ENCODE results near the gene SFMBT2. TPM values are rescaled to one million over a fixed set of nuclear protein-coding genes. Genes with fewer than 3 reads are reported as not detected.

Gene SFMBT2
- total RNA-seq, 3 donors from 2014 or later (not counting 1 experiment from before 2014, with no cell fraction given), result 50.4 to 70.4 (median 52.2) TPM

- Mint-ChIP-seq H3K4me1 (peaks cover 59 to 75% of the 10 kb centered on the region in 2 donors), H3K27ac (peak overlapping the region; percentile 87 to 95), H3K36me3 (no peaks in the 10 kb centered on the region), H3K9me3 (no peaks in the 10 kb centered on the region), H3K27me3 (ENCODE audit: low read depth in 2 of 2) (peaks cover 0 to 14% of the 10 kb centered on the region in 2 donors), H3K4me3 (peak overlapping the region; percentile 98)
- H3K27me3 ChIP-seq (ENCODE audit: control insufficient read depth, insufficient read depth, low read length), result peaks cover 13% of the 10 kb centered on the region
- H3K9me3 ChIP-seq (ENCODE audit: control insufficient read depth, insufficient read depth, low read length), result no peaks in the 10 kb centered on the region
- H3K4me3 ChIP-seq (ENCODE audit: low read length), result peak overlapping the region; percentile 87
- TF ChIP-seq CTCF (IDR thresholded peaks at IDR 0.05), result no peak
- intact Hi-C loops (cut with micrococcal nuclease), result loop anchor here (1.0 to 5.0 kb wide), 4 partner anchors 147 to 490 kb away; no protein-coding TSS in a partner anchor
- peaks cover 48% of the 10 kb centered on the region for H3K4me1 ChIP-seq (ENCODE audit: control insufficient read depth, insufficient read depth, low read length)
- WGBS (ENCODE audit: insufficient coverage), result under 1% methylated on average over 38 of the region's 38 CpGs
- peak overlapping the region; percentile 24 for H3K27ac ChIP-seq (ENCODE audit: low read length)
- DNase-seq (peak; percentile 28 to 78), ATAC-seq (peak; percentile 25 to 48 (median 27))
- H3K36me3 ChIP-seq (ENCODE audit: control insufficient read depth, insufficient read depth, low read length), result peaks cover 2% of the 10 kb centered on the region
Measured at GRCh38 chr10:7409045-7409731, 1.6 kb downstream of the SFMBT2 start.

- H3K36me3 Mint-ChIP-seq, result no peaks in the 10 kb centered on the region
- TF ChIP-seq CTCF (IDR thresholded peaks at IDR 0.05), result peak; percentile 45
- H3K27ac Mint-ChIP-seq, result peak overlapping the region; percentile 87 to 95
- under 1% methylated on average over 65 of the region's 65 CpGs for WGBS (ENCODE audit: insufficient coverage)
- Histone ChIP-seq H3K4me1 (ENCODE audit: control insufficient read depth, insufficient read depth, low read length) (peaks cover 48% of the 10 kb centered on the region), H3K36me3 (ENCODE audit: control insufficient read depth, insufficient read depth, low read length) (peaks cover 2% of the 10 kb centered on the region), H3K27ac (ENCODE audit: low read length) (no peak overlapping the region), H3K27me3 (ENCODE audit: control insufficient read depth, insufficient read depth, low read length) (peaks cover 13% of the 10 kb centered on the region), H3K9me3 (ENCODE audit: control insufficient read depth, insufficient read depth, low read length) (no peaks in the 10 kb centered on the region), H3K4me3 (ENCODE audit: low read length) (peak overlapping the region; percentile 87)
- H3K27me3 Mint-ChIP-seq (ENCODE audit: low read depth in 2 of 2), result peaks cover 0 to 11% of the 10 kb centered on the region in 2 donors
- H3K4me1 Mint-ChIP-seq, result peaks cover 62 to 78% of the 10 kb centered on the region in 2 donors
- ATAC-seq (peak; percentile 42 to 51 (median 48)), DNase-seq (peak; percentile 52 to 68)
- intact Hi-C loops (cut with micrococcal nuclease), result loop anchor here (1.0 to 5.0 kb wide), 4 partner anchors 146 to 490 kb away; no protein-coding TSS in a partner anchor
- no peaks in the 10 kb centered on the region for H3K9me3 Mint-ChIP-seq
- H3K4me3 Mint-ChIP-seq, result peak overlapping the region; percentile 98
Measured at GRCh38 chr10:7408291-7409044, 2.4 kb downstream of the SFMBT2 start.

DNA sequence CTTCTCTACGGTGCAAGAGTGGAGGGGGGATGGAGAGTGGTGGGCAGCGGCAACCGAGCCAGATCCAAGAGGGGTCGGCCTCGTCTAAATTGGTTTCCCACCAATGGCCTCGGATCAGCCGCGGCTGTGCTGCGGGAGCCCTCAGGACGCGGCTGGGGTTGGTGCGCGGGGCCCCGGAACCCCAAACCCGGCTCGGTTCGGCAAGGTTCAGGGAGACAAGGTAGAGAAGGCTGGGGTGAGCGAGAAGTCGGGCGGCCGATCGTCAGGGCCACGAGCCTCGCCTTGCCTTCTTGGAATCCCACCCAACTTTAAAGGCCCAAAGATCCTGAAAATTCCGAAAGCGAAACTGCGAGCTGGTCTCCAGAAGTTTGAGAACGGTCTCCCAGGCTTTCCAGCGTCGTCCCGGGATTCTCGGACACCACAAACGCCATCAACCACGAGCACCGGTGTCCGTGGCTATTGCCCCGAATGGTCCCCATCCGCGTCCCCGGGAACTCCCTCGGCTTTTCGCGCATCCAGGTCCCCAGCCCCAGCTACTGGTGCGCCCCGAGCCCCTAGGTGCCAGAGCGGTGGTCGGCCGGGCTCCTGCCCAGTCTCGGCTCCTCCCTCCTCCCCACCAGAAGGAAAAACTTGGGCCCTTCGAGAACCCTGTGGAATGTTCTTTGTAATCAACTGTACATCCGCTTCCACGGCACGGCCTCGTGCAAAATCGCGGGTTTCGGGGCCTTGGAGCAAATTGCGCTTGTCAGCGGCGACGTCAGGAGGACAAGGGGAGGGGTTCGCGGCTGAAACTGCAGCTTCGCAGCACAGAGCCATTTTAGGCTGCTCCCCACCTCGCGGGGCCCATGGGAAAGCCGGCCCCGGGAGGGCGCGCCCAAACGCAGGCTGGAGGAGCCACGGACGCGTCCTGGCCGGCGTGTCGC is 3.2 kb downstream of the SFMBT2 start:
- H3K4me3 Mint-ChIP-seq, result peak overlapping the region; percentile 98
- Histone ChIP-seq H3K4me1 (ENCODE audit: control insufficient read depth, insufficient read depth, low read length) (peaks cover 44% of the 10 kb centered on the region), H3K4me3 (ENCODE audit: low read length) (peak overlapping the region; percentile 87), H3K36me3 (ENCODE audit: control insufficient read depth, insufficient read depth, low read length) (peaks cover 2% of the 10 kb centered on the region), H3K27ac (ENCODE audit: low read length) (no peak overlapping the region), H3K9me3 (ENCODE audit: control insufficient read depth, insufficient read depth, low read length) (no peaks in the 10 kb centered on the region), H3K27me3 (ENCODE audit: control insufficient read depth, insufficient read depth, low read length) (peaks cover 11% of the 10 kb centered on the region)
- intact Hi-C loops (cut with micrococcal nuclease), result loop anchor here (2.0 to 5.0 kb wide), 3 partner anchors 145 to 489 kb away; no protein-coding TSS in a partner anchor
- H3K27ac Mint-ChIP-seq, result peak overlapping the region; percentile 64 to 95
- H3K4me1 Mint-ChIP-seq, result peaks cover 69 to 82% of the 10 kb centered on the region in 2 donors
- H3K27me3 Mint-ChIP-seq (ENCODE audit: low read depth in 2 of 2), result peaks cover 0 to 8% of the 10 kb centered on the region in 2 donors
- H3K36me3 Mint-ChIP-seq, result no peaks in the 10 kb centered on the region
- no peak for TF ChIP-seq CTCF (IDR thresholded peaks at IDR 0.05)
- 18% methylated on average over 77 of the region's 77 CpGs for WGBS (ENCODE audit: insufficient coverage)
- H3K9me3 Mint-ChIP-seq, result no peaks in the 10 kb centered on the region
- peak; percentile 44 to 72 for DNase-seq
- peak; percentile 16 to 33 (median 28) for ATAC-seq

All from natural killer cell (primary cell).